H1 (cell line): ENCODE results near the gene MASP1. TPM values are rescaled to one million over a fixed set of nuclear protein-coding genes. Genes with fewer than 3 reads are reported as not detected.

ENCODE experiments used
- CTCF ChIA-PET: fragments of 300-600 bp; sonication (Branson Sonifier 250); formaldehyde crosslinking; loops from one replicate; lab custom pipeline; 2021; ENCODE audit not compliant: partially characterized antibody; lab: Charles Lee
- POLR2A ChIA-PET: fragments of 300-600 bp; sonication (Branson Sonifier 250); formaldehyde crosslinking; loops from one replicate; lab custom pipeline; 2021; ENCODE audit warnings: inconsistent platforms; ENCODE audit not compliant: partially characterized antibody; lab: Charles Lee
- DNase-seq, 2 experiments: peaks; one replicate each; pipeline versions ENCODE4 v3.0.0 to v3.0.0-alpha.2; 2010 to 2022; ENCODE audit warnings: low spot score in 2 of 2, low read depth in 1 of 2, mixed read lengths in 1 of 2
- FAIRE-seq: peaks from 2 replicates; lab custom pipeline; 2011; peaks lifted over from hg19 to GRCh38; lab: Jason Lieb, UNC
- H2AFZ ChIP-seq: 2 replicates; pipeline ENCODE4 v1.8.1; 2012; ENCODE audit warnings: low read length, inconsistent platforms
- H2AK5ac ChIP-seq: 2 replicates; pipeline ENCODE4 v1.6.1; 2013; ENCODE audit warnings: low read depth, low read length
- H2BK120ac ChIP-seq: replicated peaks from 2 replicates; pipeline ENCODE3; 2013; ENCODE audit warnings: low read depth, low read length, inconsistent platforms
- H2BK12ac ChIP-seq: 2 replicates; pipeline ENCODE4 v1.6.1; 2013; ENCODE audit warnings: low read depth, low read length
- H2BK15ac ChIP-seq: 2 replicates; pipeline ENCODE4 v1.6.1; 2013; ENCODE audit warnings: low read length
- H2BK20ac ChIP-seq: 2 replicates; pipeline ENCODE4 v1.6.1; 2013; ENCODE audit warnings: low read length
- H2BK5ac ChIP-seq: 2 replicates; pipeline ENCODE4 v1.6.1; 2013; ENCODE audit warnings: low read depth, low read length
- H3K14ac ChIP-seq: 2 replicates; pipeline ENCODE4 v1.6.1; 2013; ENCODE audit warnings: inconsistent platforms; ENCODE audit not compliant: insufficient read length
- H3K18ac ChIP-seq: 2 replicates; pipeline ENCODE4 v1.6.1; 2013; ENCODE audit warnings: low read length; ENCODE audit errors: extremely low read depth
- H3K23ac ChIP-seq: 2 replicates; pipeline ENCODE4 v1.6.1; 2013; ENCODE audit warnings: inconsistent platforms; ENCODE audit not compliant: insufficient read length
- H3K23me2 ChIP-seq: 2 replicates; pipeline ENCODE4 v1.6.1; 2013; ENCODE audit warnings: low read depth, low read length
- H3K27ac ChIP-seq: 2 replicates; pipeline ENCODE4 v1.6.1; 2011; ENCODE audit warnings: low read depth, low read length, inconsistent platforms
- H3K27me3 ChIP-seq, 4 experiments: replicated peaks in 1 of 4; 1 replicate in 1 of 4; 2 replicates in 3 of 4; pipeline versions ENCODE4 v1.6.1 to v1.8.1; 2011 to 2013; ENCODE audit warnings: low read length in 3 of 4, mild to moderate bottlenecking in 3 of 4, inconsistent platforms in 2 of 4, mixed read lengths in 2 of 4, moderate library complexity in 1 of 4; ENCODE audit not compliant: control insufficient read depth in 3 of 4, insufficient read depth in 3 of 4; ENCODE audit errors: extremely low read depth in 1 of 4
- H3K36me3 ChIP-seq, 4 experiments: 2 replicates each; pipeline versions ENCODE4 v1.6.1 to v1.8.1; 2011 to 2013; ENCODE audit warnings: mild to moderate bottlenecking in 4 of 4, low read length in 3 of 4, moderate library complexity in 2 of 4, control low read depth in 1 of 4, inconsistent platforms in 1 of 4; ENCODE audit not compliant: insufficient read depth in 4 of 4, control insufficient read depth in 2 of 4
- H3K4ac ChIP-seq: replicated peaks from 2 replicates; pipeline ENCODE3; 2013; ENCODE audit warnings: low read length, low read depth, mixed read lengths, inconsistent platforms; ENCODE audit not compliant: insufficient read length
- H3K4me1 ChIP-seq, 4 experiments: replicated peaks in 1 of 4; 1 replicate in 1 of 4; 2 replicates in 3 of 4; pipeline versions ENCODE4 v1.6.1 to v1.8.1; 2011 to 2013; ENCODE audit warnings: low read length in 3 of 4, inconsistent platforms in 2 of 4, mixed read lengths in 1 of 4; ENCODE audit not compliant: insufficient read depth in 4 of 4, control insufficient read depth in 3 of 4
- H3K4me2 ChIP-seq, 2 experiments: 2 replicates each; pipeline versions ENCODE4 v1.6.1 to v1.8.1; 2011 to 2013; ENCODE audit warnings: low read depth in 2 of 2, low read length in 2 of 2, control low read depth in 1 of 2, inconsistent platforms in 1 of 2, mild to moderate bottlenecking in 1 of 2; ENCODE audit not compliant: insufficient read depth in 1 of 2
- H3K4me3 ChIP-seq, 4 experiments: fragments of 200-600, 300-600 bp in 1 of 4; sonication (generic), shearing (Covaris generic), sonication (Bioruptor Twin) in 1 of 4; 2 replicates each; pipeline versions ENCODE4 v1.5.1 to v1.8.1; 2011 to 2016; ENCODE audit warnings: low read length in 4 of 4, low read depth in 3 of 4, control low read depth in 2 of 4, inconsistent platforms in 2 of 4, mild to moderate bottlenecking in 2 of 4, mixed read lengths in 1 of 4, moderate library complexity in 1 of 4; ENCODE audit not compliant: insufficient read depth in 2 of 4; ENCODE audit errors: extremely low read depth in 1 of 4
- H3K56ac ChIP-seq: replicated peaks from 2 replicates; pipeline ENCODE3; 2013; ENCODE audit warnings: low read depth, mild to moderate bottlenecking, mixed read lengths, low read length, inconsistent platforms; ENCODE audit not compliant: insufficient read length
- H3K79me1 ChIP-seq: 2 replicates; pipeline ENCODE4 v1.6.1; 2013; ENCODE audit warnings: low read depth, low read length, control low read depth
- H3K79me2 ChIP-seq, 2 experiments: 2 replicates each; pipeline versions ENCODE4 v1.6.1 to v1.8.1; 2012 to 2013; ENCODE audit warnings: low read length in 2 of 2, mild to moderate bottlenecking in 2 of 2, inconsistent platforms in 1 of 2; ENCODE audit not compliant: insufficient read depth in 2 of 2, control insufficient read depth in 1 of 2
- H3K9ac ChIP-seq, 4 experiments: replicated peaks in 1 of 4; 1 replicate in 1 of 4; 2 replicates in 3 of 4; pipeline versions ENCODE4 v1.6.1 to v1.8.1; 2011 to 2013; ENCODE audit warnings: low read depth in 3 of 4, low read length in 3 of 4, control low read depth in 2 of 4, mild to moderate bottlenecking in 2 of 4, moderate library complexity in 2 of 4, inconsistent platforms in 1 of 4; ENCODE audit errors: extremely low read depth in 1 of 4
- H3K9me3 ChIP-seq, 2 experiments: 2 replicates each; pipeline versions ENCODE4 v1.6.1 to v1.8.1; 2012 to 2013; ENCODE audit warnings: mild to moderate bottlenecking in 2 of 2, moderate library complexity in 2 of 2, control low read depth in 1 of 2, inconsistent platforms in 1 of 2, low read depth in 1 of 2, low read length in 1 of 2, mixed read lengths in 1 of 2; ENCODE audit not compliant: insufficient read depth in 2 of 2
- H4K20me1 ChIP-seq, 2 experiments: replicated peaks in 1 of 2; 2 replicates each; pipeline versions ENCODE3 to v1.8.1; 2011 to 2013; ENCODE audit warnings: inconsistent platforms in 2 of 2, low read length in 2 of 2, mild to moderate bottlenecking in 1 of 2; ENCODE audit not compliant: insufficient read depth in 2 of 2, control insufficient read depth in 1 of 2
- H4K5ac ChIP-seq: 2 replicates; pipeline ENCODE4 v1.6.1; 2013; ENCODE audit warnings: low read length, low read depth, mixed read lengths, inconsistent platforms; ENCODE audit not compliant: insufficient read length
- H4K8ac ChIP-seq: 2 replicates; pipeline ENCODE4 v1.8.0; 2013; ENCODE audit warnings: mild to moderate bottlenecking, moderate library complexity, low read length, inconsistent platforms; ENCODE audit not compliant: insufficient read depth; ENCODE audit errors: extremely low read depth
- H4K91ac ChIP-seq: replicated peaks from 2 replicates; pipeline ENCODE3; 2013; ENCODE audit warnings: low read length, mixed read lengths, inconsistent platforms; ENCODE audit not compliant: insufficient read length
- BCL11A ChIP-seq, 2 experiments: IDR thresholded peaks; one replicate each; pipeline ENCODE4 v1.6.1; 2011; ENCODE audit warnings: low read depth in 2 of 2, low read length in 2 of 2, mild to moderate bottlenecking in 2 of 2
- EGR1 ChIP-seq: IDR thresholded peaks from 2 replicates; pipeline ENCODE4 v1.6.1; 2011; ENCODE audit warnings: low read depth, low read length, borderline replicate concordance
- GTF2F1 ChIP-seq: IDR thresholded peaks from 2 replicates; pipeline ENCODE4 v1.6.1; 2012; ENCODE audit warnings: low read depth, low read length, improper control_type of control experiment, borderline replicate concordance
- POLR2AphosphoS5 ChIP-seq: IDR thresholded peaks from 2 replicates; pipeline ENCODE4 v1.6.1; 2011; ENCODE audit warnings: low read depth, low read length
- POU5F1 ChIP-seq: IDR thresholded peaks from 2 replicates; pipeline ENCODE4 v1.6.1; 2011; ENCODE audit warnings: low read depth, mild to moderate bottlenecking, low read length, moderate library complexity
- RFX5 ChIP-seq: IDR thresholded peaks from 2 replicates; pipeline ENCODE4 v1.6.1; 2011; ENCODE audit warnings: low read depth, low read length, improper control_type of control experiment, borderline replicate concordance
- SP4 ChIP-seq: IDR thresholded peaks from 2 replicates; pipeline ENCODE4 v1.6.1; 2012; ENCODE audit warnings: low read length, inconsistent platforms
- TBP ChIP-seq: IDR thresholded peaks from 2 replicates; pipeline ENCODE4 v1.6.1; 2011; ENCODE audit warnings: low read depth, low read length, improper control_type of control experiment
- WGBS, 2 experiments: shearing (Covaris generic) in 1 of 2; methylation state at CpG; one replicate each; pipeline versions ENCODE4 v1.1.6 to v1.1.7; 2013 to 2015; ENCODE audit warnings: low lambda C conversion rate in 2 of 2, mixed read lengths in 2 of 2, inconsistent platforms in 1 of 2, low coverage in 1 of 2, missing lambda C conversion rate in 1 of 2; ENCODE audit not compliant: insufficient replicate concordance in 2 of 2, insufficient coverage in 1 of 2, insufficient read length in 1 of 2; ENCODE audit errors: extremely low coverage in 1 of 2, missing lambda C conversion rate in 1 of 2; 5-methylcytosine and 5-hydroxymethylcytosine counted together
- polyA plus RNA-seq, 7 experiments: library from polyadenylated mRNA; depleted of rRNA in 3 of 7; stranded (reverse) in 5 of 7; unstranded in 2 of 7; fragments of >200 nt in 5 of 7; fragments of 200-250 nt in 2 of 7; gene quantifications; 1 replicate in 5 of 7; 2 replicates in 1 of 7; 4 replicates in 1 of 7; pipeline versions ENCODE4 v1.2.1 to v1.2.3, GENCODE V29; 2011 to 2013; ENCODE audit warnings: missing spikeins in 2 of 7, mixed read lengths in 2 of 7
- total RNA-seq: library from RNA; stranded (reverse); fragmentation: NEBNext Ultra II Directional; extraction: Animal tissue kit (Norgen Biotek cat#: 25700); gene quantifications from 2 replicates; pipeline ENCODE4 v1.2.1, GENCODE V29; 2021

MASP1 gene
- total and polyA plus RNA-seq, 2 of the 8 experiments (the other 6 are each of a cell fraction or from before 2014, with no cell fraction given): 2.7 to 3.5 TPM

GRCh38 chr3:187222801-187223200, 68.7 kb downstream of the MASP1 start:
- Histone ChIP-seq H3K9me3 (no peaks in the 10 kb centered on the region), H3K14ac (no peak overlapping the region), H3K23ac (no peak overlapping the region), H3K4me2 (no peak overlapping the region), H2BK5ac (no peak overlapping the region), H3K4me1 (peaks cover 0 to 4% (median 1%) of the 10 kb centered on the region in 4 experiments; a peak in 3 of 7 replicates), H3K79me1 (no peaks in the 10 kb centered on the region), H3K56ac (no peak overlapping the region), H4K8ac (no peak overlapping the region), H3K4me3 (no peak overlapping the region), H2BK120ac (no peak overlapping the region), H4K20me1 (no peaks in the 10 kb centered on the region), H3K27ac (no peak overlapping the region), H2AFZ (no peak overlapping the region), H3K18ac (no peak overlapping the region), H3K23me2 (no peaks in the 10 kb centered on the region), H2BK12ac (no peak overlapping the region), H3K4ac (no peak overlapping the region), H2AK5ac (no peak overlapping the region), H3K27me3 (no peaks in the 10 kb centered on the region), H4K5ac (no peak overlapping the region), H3K36me3 (no peaks in the 10 kb centered on the region), H2BK20ac (no peak overlapping the region), H4K91ac (no peak overlapping the region), H2BK15ac (no peak overlapping the region), H3K79me2 (no peaks in the 10 kb centered on the region), H3K9ac (no peak overlapping the region; a peak in 1 of 7 replicates)
- 88% methylated on average over 4 of the region's 4 CpGs; no CpG with 5 or more reads in 1 of the 2 experiments for WGBS, 2 experiments
- ChIA-PET CTCF (interaction anchor here (0.6 to 15.7 kb wide), 14 partner anchors 10 to 709 kb away, joined by 3 to 236 read pairs (median 4); no protein-coding TSS in a partner anchor), POLR2A (interaction anchor here (1.1 kb wide), 1 partner anchor 68 kb away, joined by 3 read pairs; the partner anchor contains the start of gene MASP1)
- DNase-seq: no peak
- TF ChIP-seq BCL11A (IDR thresholded peaks at IDR 0.05; ENCODE audit: low read depth in 2 of 2, low read length in 2 of 2) (no peak), GTF2F1 (no peak), POLR2AphosphoS5 (no peak), EGR1 (no peak), SP4 (no peak), TBP (no peak), RFX5 (no peak), POU5F1 (no peak)
- no peak for FAIRE-seq
